ENCODE measurements around the gene EXOC5.

DNA sequence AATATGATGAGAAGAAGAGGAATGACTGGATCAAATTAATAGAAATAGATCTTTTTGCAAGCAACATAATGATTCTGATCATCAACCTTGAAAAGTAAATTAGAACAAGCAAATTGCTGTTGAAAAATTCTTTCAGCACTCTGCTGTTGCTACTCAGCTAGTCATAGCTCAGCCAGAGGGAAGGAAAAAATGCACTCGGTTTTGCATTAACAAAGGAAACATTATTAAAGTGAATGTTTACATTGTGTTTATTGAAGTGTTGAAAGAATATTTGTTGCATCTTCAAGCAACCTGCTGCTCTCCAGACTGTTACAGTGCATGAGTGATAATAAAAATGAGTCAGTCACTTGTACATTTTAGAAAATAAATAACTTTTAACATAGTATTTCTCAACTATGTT lies 26.5 kb upstream of the EXOC5 start:
- TF ChIP-seq, protein P1, sequence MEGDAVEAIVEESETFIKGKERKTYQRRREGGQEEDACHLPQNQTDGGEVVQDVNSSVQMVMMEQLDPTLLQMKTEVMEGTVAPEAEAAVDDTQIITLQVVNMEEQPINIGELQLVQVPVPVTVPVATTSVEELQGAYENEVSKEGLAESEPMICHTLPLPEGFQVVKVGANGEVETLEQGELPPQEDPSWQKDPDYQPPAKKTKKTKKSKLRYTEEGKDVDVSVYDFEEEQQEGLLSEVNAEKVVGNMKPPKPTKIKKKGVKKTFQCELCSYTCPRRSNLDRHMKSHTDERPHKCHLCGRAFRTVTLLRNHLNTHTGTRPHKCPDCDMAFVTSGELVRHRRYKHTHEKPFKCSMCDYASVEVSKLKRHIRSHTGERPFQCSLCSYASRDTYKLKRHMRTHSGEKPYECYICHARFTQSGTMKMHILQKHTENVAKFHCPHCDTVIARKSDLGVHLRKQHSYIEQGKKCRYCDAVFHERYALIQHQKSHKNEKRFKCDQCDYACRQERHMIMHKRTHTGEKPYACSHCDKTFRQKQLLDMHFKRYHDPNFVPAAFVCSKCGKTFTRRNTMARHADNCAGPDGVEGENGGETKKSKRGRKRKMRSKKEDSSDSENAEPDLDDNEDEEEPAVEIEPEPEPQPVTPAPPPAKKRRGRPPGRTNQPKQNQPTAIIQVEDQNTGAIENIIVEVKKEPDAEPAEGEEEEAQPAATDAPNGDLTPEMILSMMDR (IDR thresholded peaks at IDR 0.05) = no peak
- TF ChIP-seq EZH2phosphoT487 (IDR thresholded peaks at IDR 0.05) = no peak

Data from neural progenitor cell (in vitro differentiated cells).